T-helper 2 cell treated with Interferon-gamma antibody and Interleukin-4, amounts not matched to agents 100 ng/mL and 5 ng/mL, for 36 hours (primary cell): Measurements from ENCODE around the gene SLMAP. TPM values are rescaled to one million over a fixed set of nuclear protein-coding genes. Genes with fewer than 3 reads are reported as not detected.

ENCODE experiments used
- intact Hi-C: fragments of 100-400 bp; cut with micrococcal nuclease; formaldehyde crosslinking; loops from one replicate; pipeline ENCODE4 v1.15.1; 2023
- total RNA-seq: library from RNA; stranded (reverse); gene quantifications from 2 replicates; pipeline ENCODE4 v1.2.3, GENCODE V29; 2022

The SLMAP gene
- total RNA-seq, 1 donor from 2014 or later = 51.1 TPM

DNA sequence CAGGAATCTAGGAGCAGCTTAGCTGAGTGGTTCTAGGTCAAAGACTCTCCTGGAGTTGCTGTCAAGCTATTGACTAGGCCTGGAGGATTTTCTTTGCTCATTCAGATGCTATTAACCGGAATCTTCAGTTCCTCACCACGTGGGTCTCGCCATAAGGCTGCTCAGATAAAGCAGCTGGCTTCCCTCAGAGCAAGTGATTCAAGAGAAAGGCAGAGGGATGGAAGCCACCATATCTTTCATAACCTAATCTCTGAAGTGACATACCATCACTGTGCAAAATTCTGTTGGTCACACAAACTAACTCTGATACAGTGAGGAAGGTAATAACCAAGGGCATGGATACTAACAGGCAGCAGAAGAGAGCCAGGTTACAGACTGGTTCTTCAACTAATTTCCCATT lies 179.4 kb downstream of the SLMAP start:
- intact Hi-C loops = no loop called here

DNA sequence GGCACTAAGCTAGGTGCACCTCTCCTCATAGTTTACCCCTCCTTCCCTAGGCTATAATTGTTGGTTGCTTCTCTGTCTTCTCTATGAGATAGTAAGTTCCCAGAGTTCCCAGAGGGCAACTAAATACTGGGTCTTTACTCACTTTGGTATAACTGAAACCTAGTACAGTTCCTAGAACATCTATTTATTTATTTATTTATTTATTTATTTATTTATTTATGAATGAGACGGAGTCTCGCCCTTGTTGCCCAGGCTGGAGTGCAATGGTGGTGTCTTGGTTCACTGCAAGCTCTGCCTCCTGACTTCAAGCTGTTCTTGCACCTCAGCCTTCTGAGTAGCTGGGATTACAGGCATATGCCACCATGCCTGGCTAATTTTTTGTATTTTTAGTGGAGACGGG lies 181.0 kb downstream of the SLMAP start:
- intact Hi-C loops = no loop called here

DNA sequence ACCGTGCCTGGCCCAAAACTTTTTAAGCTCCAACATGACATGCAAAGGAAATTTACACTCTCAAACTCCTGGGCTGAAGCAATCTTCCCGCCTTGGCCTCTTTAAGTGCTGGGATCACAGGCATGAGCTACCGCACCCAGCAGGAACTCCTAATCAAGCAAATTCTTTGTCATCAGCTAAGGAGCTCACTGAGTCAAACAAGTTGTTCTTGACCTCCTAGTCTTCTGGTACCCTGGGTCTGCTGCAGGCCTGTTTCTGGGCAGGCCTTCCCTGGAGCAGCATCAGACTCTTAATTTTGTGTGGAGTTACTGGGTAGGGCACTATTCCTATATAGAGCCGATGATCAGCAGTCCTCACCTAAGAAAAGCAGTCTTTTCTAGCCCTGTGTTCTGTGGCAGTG lies 183.7 kb downstream of the SLMAP start:
- intact Hi-C loops = no loop called here

DNA sequence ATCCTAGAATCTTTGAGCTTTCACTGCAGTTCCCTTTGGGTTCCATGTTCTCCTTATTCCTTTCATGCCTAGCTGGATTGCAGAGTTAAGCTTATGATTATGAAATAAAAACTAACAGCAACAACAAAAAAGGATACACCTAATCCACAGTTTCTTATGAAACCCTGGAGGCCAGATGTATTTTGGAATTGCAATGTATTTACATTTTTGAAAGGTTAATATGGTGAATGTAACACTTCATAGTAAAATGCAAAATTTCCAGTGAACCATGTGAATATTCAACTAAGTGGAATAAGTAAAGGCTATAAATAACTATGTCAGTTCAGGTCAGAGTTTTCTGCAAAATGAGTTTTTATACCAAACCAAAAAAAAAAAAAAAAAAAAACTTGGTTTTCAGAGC lies 186.3 kb downstream of the SLMAP start:
- intact Hi-C loops = no loop called here

DNA sequence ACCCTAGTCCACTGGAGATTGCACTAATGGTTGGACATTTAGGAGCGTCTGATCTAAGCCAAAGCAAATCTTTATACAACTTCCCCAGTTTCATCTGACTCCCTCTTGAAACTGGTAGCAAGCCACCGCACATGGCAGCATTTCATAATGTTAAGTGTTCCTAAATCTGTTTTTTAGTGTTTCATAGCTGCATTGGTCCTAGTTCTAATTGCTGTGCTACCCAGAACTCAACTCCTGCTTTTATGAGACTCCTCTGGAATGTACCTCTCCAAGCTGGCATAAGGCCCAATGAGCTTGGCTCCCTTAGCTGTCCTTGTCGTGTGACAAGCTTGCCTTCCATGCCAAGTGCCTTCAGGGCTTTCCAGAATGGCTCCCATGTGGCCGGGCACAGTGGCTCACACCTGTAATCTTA lies 186.8 kb downstream of the SLMAP start:
- intact Hi-C loops = no loop called here

DNA sequence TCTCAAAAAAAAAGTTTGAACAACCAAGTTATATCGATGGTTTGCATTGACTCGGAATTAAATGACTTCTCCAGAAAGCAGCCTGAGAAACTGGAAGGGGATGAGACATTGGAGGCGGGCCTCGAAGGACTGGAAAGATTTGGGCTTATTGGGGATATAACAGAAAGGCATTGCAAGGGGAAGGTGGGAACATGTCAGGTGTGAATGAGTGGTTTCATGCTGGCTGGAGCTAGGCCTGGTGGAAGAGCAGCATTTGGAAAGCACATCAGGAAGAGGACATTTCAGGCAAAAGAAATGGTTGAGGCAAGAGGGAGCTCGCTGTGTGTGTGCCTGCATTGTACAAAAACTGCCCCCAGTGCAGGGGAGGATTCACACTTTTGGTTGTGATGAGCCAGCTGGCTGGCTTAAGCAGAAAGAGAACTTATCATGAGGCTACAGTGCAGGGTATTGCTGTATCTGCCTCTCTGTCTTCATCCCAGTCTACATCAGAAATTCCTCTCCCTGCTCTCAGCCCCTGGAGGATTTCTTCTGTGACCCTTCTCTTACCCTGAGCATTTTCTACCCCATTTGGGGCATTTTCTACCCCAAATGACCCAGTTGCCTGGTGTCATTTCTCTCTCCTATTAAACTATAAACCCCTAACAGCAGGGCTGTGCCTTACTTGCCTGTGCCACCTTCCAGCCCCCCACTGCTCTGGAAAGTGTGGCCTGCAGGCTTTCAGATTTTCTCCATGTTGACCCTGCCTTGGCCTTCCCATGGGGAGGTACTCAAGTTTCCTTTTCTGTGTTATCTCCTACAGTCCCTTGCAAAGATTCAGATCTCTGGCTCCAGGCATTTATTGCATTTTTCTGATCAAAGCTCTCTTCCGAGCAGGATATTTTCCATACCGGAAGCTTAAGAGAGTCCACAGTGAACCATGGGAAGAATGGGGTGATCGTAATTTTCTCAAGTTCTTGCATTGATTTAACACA lies 187.7 kb downstream of the SLMAP start:
- intact Hi-C loops = no loop called here

DNA sequence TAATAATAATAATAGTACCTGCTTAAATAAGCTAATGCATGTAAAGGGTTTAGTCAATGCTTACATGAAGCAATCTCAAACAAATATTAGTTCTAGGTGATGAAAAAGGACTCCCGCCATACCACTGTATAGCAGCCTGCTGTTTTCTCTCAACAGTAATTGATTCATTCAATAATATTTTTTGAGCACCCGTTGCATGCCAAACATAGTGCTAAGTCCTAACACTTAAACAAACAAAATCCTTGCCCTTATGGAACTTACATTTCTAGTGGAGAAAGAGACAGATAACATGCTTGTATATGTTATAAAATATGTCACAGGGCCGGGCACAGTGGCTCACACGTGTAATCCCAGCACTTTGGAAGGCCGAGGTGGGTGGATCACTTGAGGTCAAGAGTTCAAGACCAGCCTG lies 190.9 kb downstream of the SLMAP start:
- intact Hi-C loops = no loop called here

DNA sequence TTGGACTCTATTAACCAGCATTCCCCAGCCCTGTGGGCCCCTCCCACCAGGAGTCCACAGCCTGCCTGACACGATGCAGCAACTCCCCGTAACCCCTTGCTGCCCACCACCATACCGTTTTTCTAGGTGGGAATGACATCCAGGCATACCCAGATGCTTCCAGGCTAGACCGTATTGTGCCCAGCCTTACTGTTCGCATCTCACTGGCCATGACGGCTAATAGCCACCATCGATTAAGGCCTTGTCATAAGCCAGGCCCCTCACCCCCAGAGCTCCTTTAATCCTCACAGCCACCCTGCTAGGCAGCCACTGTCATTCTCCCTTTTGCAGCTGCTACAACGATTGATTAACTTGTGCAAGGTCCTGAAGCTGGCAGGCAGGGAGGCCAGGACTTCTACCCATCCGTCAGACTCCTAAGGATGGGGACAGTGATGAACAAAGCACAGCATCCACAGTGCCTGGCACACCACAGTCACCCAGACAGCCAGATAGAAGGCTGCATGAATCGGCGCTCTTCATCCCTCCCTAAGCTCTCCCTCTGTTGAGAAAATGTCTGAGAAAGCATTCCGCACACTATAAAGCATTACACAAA lies 192.1 kb downstream of the SLMAP start:
- intact Hi-C loops = no loop called here

DNA sequence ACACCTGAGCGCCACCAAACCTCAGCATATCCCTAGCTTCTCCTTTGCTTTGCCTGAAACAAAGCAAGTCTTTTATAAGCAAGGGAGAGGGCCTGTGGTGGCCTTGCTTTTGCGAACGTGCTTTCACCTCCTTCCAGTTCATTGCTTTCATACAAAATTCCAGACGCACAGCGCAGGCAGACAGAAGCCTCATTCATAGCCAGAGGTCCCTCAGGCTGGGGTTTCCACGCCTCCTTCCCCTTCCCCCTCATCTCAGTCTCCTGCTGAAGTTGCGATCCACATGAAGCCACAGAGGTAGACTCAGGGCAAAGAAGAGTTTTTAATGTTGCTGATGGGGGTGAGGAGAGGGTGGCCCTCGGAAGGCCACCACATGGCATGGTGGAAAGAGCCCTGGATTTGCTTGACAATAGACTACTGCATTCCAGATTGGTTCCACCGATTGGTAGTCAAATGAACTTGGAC lies 192.7 kb downstream of the SLMAP start:
- intact Hi-C loops = no loop called here

DNA sequence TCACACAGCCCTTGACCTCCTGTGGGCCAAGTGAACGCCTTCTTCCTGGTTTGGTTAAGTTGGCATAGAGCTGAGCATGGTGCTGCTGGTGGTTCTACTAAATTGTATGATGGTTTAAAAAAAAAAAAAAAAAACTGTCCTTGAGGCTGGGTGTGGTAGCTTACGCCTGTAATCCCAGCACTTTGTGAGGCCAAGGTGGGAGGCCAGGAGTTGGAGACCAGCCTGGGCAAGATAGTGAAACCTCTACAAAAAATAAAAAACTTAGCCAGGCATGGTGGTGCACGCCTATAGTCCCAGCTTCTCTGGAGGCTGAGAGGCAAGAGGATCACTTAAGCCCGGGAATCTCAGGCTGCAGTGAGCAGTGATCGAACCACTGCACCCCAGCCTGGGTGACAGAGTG lies 193.2 kb downstream of the SLMAP start:
- intact Hi-C loops = no loop called here

DNA sequence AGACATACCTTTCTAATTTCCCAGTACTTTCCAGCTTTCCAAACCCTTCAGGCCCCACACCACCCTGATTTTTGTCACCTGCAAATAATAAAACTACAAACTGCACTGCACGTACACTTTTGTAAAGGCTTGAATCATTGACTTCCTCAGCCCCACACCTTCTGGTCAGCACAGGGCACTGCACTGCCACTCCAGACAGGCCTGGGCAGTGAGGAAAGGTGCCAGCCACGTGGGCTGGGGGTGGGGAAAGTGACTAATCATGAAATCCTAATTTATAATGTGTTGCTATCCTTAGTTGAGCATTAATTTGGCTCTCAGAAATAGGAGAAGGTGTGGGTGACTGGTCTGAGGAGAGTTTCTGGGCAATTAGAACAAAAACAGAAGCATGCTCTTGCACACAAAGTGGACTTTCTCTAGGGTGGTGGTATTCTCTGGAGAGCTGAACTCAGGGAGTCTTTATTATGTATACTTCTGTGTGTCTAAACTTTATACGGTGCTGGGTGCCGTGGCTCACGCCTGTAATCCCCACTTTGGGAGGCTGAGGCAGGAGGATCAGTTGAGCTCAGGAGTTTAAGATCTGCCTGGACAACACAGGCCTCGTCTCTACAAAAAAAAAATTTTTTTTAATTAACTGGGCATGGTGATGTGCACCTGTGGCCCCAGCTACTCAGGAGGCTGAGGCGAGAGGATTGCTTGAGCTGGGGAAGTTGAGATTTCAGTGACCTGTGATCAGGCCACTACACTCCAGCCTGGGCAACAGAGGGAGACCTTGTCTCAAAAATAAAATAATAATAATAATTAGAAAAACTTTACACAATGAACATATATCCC lies 193.9 kb downstream of the SLMAP start:
- intact Hi-C loops = no loop called here

DNA sequence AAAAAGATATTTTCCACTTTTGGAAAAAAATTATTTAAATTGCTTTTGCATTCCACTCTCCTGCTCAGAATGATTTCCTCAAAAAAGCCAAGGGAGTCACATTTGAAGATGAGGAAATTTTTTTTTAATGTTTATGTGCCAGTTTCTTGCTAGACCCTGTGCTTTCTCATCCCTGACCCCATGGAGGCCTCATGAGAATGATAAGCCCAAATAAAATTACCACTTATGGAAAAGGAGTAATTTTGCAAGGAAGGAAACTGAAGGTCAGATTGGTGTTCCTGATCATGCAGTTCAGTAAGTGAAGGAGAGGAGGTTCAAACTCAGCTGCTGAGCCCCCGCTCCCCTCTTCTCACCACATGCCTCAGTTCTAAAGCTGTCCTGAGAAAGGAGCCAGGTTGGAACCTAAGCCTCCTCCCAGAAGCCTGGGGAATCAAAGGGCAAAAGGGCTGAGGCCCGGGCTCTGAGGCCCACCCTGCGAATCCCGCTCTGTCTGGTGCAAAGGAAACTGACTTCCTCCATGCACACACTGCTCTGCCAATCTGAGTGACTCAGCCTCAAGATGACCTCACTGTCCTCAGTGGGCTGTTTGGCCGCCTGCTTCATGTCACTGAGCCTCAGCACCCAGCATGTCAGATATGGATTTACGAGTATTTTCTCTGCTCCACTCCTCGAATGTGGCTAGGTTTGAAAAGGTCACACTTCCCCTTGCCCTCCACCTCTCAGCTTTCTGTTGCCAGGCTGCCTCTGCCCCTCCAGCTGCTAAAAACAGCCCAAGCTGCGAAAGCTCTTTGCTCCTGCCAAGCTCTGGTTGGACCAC lies 195.2 kb downstream of the SLMAP start:
- intact Hi-C loops = no loop called here

DNA sequence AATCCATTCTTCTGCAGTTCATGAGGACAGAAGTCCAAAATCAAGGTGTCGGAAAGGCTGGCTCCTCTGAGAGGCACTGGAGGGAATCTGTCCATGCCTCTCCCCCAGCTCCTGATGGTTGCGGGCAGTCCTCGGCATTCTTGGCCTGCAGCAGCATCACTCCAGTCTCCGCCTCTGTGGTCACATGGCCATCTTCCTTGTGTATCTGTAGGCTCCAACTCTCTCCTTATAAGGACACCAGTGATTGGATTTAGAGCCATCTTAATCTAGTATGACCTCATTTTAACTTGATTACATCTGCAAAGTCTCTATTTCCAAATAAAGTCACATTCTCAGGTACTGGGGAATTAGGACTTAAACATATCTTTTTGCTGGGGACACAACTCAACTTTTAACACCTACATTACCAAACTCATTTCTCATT lies 196.1 kb downstream of the SLMAP start:
- intact Hi-C loops = no loop called here

DNA sequence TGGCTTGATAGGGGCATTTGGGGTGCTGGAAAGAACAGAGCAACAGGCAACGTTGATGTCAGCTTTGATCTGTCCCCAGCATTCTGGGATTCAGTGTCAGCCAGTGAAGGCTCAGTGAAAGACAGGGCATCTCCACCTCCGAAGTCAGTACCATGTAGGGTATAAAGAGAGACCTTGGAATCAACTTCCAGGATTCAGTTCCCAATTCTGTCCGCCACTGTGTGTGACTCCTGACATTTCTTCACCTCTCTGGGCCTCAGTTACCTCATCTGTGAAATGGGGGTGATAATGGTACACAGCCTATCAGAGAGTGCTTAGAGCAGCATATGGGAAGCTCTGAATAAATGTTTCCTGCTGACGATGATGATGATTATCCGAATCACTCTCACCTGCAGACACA lies 196.5 kb downstream of the SLMAP start:
- intact Hi-C loops = no loop called here

DNA sequence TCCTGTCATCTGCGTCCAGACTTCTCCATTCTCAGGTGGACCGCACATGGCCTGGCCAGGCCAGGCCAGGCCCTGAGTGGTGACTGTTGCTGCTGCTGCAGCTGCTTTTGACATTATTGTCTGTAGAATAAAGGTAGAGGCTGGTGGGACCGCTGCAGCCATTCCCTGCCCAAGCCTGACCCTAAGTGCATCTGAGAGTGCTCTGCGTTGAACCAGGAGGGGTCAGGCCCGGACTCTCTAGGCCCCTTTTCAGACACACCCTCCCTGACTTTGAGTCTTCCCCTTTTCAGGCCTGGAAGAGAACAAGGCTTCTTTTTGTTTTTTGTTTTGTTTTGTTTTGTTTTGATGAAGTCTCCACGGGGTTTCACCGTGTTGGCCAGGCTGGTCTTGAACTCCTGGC lies 197.5 kb downstream of the SLMAP start:
- intact Hi-C loops = no loop called here

DNA sequence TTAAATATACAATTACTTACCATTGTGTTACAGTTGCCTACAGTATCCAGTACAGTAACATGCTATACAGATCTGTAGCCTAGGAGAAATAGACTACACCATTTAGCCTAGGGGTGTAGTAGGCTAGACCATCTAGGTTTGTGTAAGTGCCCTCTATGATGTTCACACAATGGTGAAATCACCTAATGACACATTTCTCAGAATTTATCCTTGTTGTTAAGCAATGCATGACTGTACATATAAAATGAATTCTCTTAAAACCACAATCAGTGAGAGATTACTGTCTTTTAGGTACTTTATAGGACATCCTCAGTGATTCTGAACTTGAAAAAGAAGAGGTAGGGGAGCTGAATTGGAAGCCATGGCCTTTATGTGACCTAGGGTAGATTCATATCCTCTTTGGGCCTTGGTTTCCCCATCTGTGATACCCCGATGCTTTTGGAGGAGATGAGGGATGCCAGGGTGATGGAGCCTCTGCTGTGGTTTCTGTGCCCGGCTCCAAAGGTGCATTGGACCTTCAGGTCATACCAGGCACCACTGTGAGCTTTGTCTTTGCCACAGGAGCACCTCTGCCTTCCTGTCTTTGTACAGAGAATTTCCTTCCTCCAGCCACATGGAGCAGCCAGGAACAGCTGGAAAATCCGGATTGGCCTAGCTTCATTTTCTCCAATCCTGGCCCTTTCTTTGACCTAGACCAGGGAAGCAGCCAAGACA lies 200.2 kb downstream of the SLMAP start:
- intact Hi-C loops = no loop called here

DNA sequence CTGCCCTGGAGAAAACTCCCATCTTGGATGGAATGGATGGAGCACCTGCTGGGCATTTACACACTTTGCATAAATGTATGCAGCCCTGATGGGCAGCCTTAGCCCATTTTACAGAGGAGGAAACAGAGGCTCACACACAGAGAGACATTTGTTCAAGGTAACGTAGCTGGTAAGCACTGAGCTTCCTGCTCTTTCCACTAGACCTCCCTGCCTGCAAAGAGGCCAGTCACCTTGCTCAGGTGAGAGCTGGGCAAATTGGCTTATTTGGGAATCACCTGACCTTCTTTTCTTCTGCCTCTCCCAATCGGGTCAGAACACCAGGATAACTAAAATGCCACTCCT lies 200.7 kb downstream of the SLMAP start:
- intact Hi-C loops = no loop called here

DNA sequence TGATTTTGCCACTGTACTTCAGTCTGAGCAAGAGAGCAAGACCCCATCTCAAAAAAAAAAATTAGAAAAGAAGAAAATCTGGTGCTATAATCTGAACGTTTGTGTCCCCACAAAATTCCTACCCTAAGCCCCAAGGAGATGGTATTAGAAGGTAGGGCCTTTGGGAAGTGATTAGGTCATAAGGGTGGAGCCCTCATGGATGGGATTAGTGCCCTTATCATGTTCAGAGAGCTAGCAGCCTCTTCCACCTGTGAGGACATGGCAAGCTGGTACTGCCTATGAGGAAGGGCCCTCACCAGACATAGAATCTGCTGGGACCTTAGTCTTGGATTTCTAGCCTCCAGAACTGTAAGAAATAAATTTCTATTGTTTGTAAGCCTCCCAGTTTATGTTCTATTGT lies 201.7 kb downstream of the SLMAP start:
- intact Hi-C loops = no loop called here

DNA sequence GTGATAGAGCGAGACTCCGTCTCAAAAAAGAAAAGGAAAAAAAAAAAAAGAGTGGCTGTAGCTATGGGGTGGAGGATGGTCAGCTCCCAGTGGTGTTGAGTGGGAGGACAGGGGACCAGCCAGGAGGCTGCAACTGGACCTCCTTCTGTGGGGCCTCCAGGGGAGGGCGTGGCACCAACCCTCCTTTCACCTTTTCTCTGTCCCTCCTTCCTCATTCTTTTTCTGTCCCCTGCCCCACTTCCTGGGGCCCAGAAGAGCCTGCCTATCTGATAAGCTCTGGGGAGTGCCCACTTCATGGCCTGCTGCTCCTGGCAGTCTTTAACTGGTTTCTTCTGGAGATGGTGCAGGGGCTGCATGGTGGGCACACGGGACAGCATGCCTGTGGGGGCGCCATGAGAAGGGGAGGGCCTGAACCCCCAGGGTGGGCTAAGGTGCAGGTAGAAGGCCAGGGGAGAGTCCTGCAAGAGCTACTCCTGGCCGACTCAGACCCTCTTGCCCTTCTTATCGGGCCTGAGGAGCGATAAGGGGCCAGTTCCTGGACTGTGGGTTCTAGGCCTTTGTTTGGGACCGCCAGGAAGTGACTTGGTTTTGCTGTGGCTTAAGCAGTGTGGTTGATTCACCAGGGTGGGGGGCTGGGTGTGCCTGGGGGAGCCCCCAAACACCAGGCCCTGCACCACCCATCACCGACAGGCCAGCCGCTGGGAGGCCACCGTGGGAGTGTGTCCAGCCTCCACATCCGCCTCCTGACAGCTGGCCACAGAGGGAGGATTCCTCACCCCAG lies 202.7 kb downstream of the SLMAP start:
- intact Hi-C loops = no loop called here
